ENCODE data around the gene SMARCA2. TPM values are rescaled to one million over a fixed set of nuclear protein-coding genes. Genes with fewer than 3 reads are reported as not detected.

The SMARCA2 gene
- total RNA-seq, 1 donor from 2014 or later, result 96.2 TPM

- Mint-ChIP-seq H3K27me3 (ENCODE audit: low read depth) (no peaks in the 10 kb centered on the region), H3K36me3 (peaks cover 25% of the 10 kb centered on the region), H3K4me1 (peaks cover 23% of the 10 kb centered on the region), H3K9me3 (no peaks in the 10 kb centered on the region), H3K27ac (no peak overlapping the region), H3K4me3 (no peak overlapping the region)
- no peak for DNase-seq (ENCODE audit: low spot score in 2 of 2, unreplicated experiment in 2 of 2)
- TF ChIP-seq CTCF (IDR thresholded peaks at IDR 0.05; ENCODE audit: unreplicated experiment), result no peak
These were observed 40.1 kb downstream of the SMARCA2 start for GRCh38 chr9:2055203-2055658.

GRCh38 chr9:2059274-2059929, 44.3 kb downstream of the SMARCA2 start:
- TF ChIP-seq CTCF (IDR thresholded peaks at IDR 0.05; ENCODE audit: unreplicated experiment), result no peak
- H3K36me3 Mint-ChIP-seq, result peaks cover 46% of the 10 kb centered on the region
- H3K27me3 Mint-ChIP-seq (ENCODE audit: low read depth), result no peaks in the 10 kb centered on the region
- H3K9me3 Mint-ChIP-seq, result no peaks in the 10 kb centered on the region
- H3K4me1 Mint-ChIP-seq, result peaks cover 15% of the 10 kb centered on the region
- no peak overlapping the region for H3K27ac Mint-ChIP-seq
- no peak for DNase-seq (ENCODE audit: low spot score in 2 of 2, unreplicated experiment in 2 of 2)
- no peak overlapping the region for H3K4me3 Mint-ChIP-seq

- no peak for TF ChIP-seq CTCF (IDR thresholded peaks at IDR 0.05; ENCODE audit: unreplicated experiment)
- Mint-ChIP-seq H3K27ac (no peak overlapping the region), H3K9me3 (no peaks in the 10 kb centered on the region), H3K4me1 (peaks cover 19% of the 10 kb centered on the region), H3K36me3 (peaks cover 47% of the 10 kb centered on the region), H3K4me3 (no peak overlapping the region), H3K27me3 (ENCODE audit: low read depth) (no peaks in the 10 kb centered on the region)
- no peak for DNase-seq (ENCODE audit: low spot score in 2 of 2, unreplicated experiment in 2 of 2)
These were observed 45.3 kb downstream of the SMARCA2 start for GRCh38 chr9:2060424-2060823.

GRCh38 chr9:2065704-2066103, 50.6 kb downstream of the SMARCA2 start:
- TF ChIP-seq CTCF (IDR thresholded peaks at IDR 0.05; ENCODE audit: unreplicated experiment), result no peak
- Mint-ChIP-seq H3K4me1 (peaks cover 19% of the 10 kb centered on the region), H3K9me3 (no peaks in the 10 kb centered on the region), H3K4me3 (no peak overlapping the region), H3K27me3 (ENCODE audit: low read depth) (no peaks in the 10 kb centered on the region), H3K27ac (peak overlapping the region; percentile 78), H3K36me3 (peaks cover 30% of the 10 kb centered on the region)
- no peak for DNase-seq (ENCODE audit: low spot score in 2 of 2, unreplicated experiment in 2 of 2)

- Mint-ChIP-seq H3K4me1 (peaks cover 22% of the 10 kb centered on the region), H3K27ac (peak overlapping the region; percentile 39), H3K27me3 (ENCODE audit: low read depth) (no peaks in the 10 kb centered on the region), H3K36me3 (peaks cover 25% of the 10 kb centered on the region), H3K4me3 (no peak overlapping the region), H3K9me3 (no peaks in the 10 kb centered on the region)
- TF ChIP-seq CTCF (IDR thresholded peaks at IDR 0.05; ENCODE audit: unreplicated experiment), result no peak
- no peak for DNase-seq (ENCODE audit: low spot score in 2 of 2, unreplicated experiment in 2 of 2)
These were observed 51.4 kb downstream of the SMARCA2 start for GRCh38 chr9:2066312-2067273.
